Thoracic aorta (tissue), 2 donors: ENCODE results near the gene CLSTN3. TPM values are rescaled to one million over a fixed set of nuclear protein-coding genes. Genes with fewer than 3 reads are reported as not detected.

ENCODE experiments used
- ATAC-seq: fragments of 150-250 bp; one replicate; pipeline ENCODE4 v1.8.0; 2017; ENCODE audit warnings: low read depth; ENCODE audit not compliant: insufficient number of reproducible peaks, low FRiP score
- DNase-seq: peaks from one replicate; pipeline ENCODE4 v3.0.0-alpha.2; 2020; ENCODE audit warnings: low spot score
- H3K27ac ChIP-seq, 2 donors: fragments of 200-600 bp; sonication (generic); 1 replicate in 1 of 2; 2 replicates in 1 of 2; pipeline ENCODE4 v1.5.1; 2016; ENCODE audit warnings: mild to moderate bottlenecking in 2 of 2, moderate library complexity in 2 of 2
- H3K27me3 ChIP-seq: fragments of 200-600 bp; sonication (generic); replicated peaks from 2 replicates; pipeline ENCODE4 v1.6.0; 2016; ENCODE audit warnings: mild to moderate bottlenecking; ENCODE audit not compliant: insufficient read depth
- H3K36me3 ChIP-seq: fragments of 200-600 bp; sonication (generic); one replicate; pipeline ENCODE4 v1.5.1; 2016
- H3K4me1 ChIP-seq, 2 donors: fragments of 200-600 bp; sonication (generic); 1 replicate in 1 of 2; 2 replicates in 1 of 2; pipeline versions ENCODE4 v1.5.1 to v1.6.0; 2016; ENCODE audit warnings: low read depth in 2 of 2, mild to moderate bottlenecking in 1 of 2; ENCODE audit not compliant: control insufficient read depth in 1 of 2
- H3K4me3 ChIP-seq: fragments of 200-600 bp; sonication (generic); 2 replicates; pipeline ENCODE4 v1.5.1; 2016; ENCODE audit warnings: mild to moderate bottlenecking
- H3K9me3 ChIP-seq: fragments of 200-600 bp; sonication (generic); 2 replicates; pipeline ENCODE4 v1.5.1; 2016
- CTCF ChIP-seq: fragments of 200-600 bp; sonication (generic); IDR thresholded peaks from one replicate; pipeline ENCODE4 v1.5.1; 2019; ENCODE audit warnings: antibody characterized with exemption
- total RNA-seq, 2 donors: library from RNA; depleted of rRNA; stranded (reverse); fragments of >200 nt; gene quantifications; one replicate each; pipeline versions ENCODE4 v1.1.0 to v1.2.3, GENCODE V29; 2016

The CLSTN3 gene
- total RNA-seq, 2 donors from 2014 or later: 27.2 to 28.9 TPM

DNA sequence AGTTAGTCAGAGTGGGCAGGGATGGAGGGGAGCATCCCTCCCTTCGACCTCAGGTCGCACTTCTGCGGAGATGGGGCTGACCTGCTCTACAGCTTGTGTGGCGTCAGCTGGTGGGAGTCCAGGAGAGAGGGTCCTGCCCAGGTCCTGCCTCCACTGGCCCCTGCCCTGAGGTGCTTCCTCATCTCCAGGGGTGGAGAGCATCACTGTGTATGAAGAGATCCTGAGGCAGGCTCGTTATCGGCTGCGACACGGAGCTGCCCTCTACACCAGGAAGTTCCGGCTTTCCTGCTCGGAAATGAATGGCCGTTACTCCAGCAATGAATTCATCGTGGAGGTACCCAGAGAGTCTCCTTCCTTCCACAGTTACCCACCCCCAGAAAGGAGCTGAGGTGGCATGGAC, 20.2 kb downstream of the CLSTN3 start:
- Histone ChIP-seq H3K27me3 (no peaks in the 10 kb centered on the region), H3K4me3 (no peak overlapping the region), H3K27ac (no peak overlapping the region), H3K9me3 (no peaks in the 10 kb centered on the region), H3K4me1 (no peaks in the 10 kb centered on the region), H3K36me3 (peaks cover 28% of the 10 kb centered on the region)
- DNase-seq (no peak), ATAC-seq (no peak)
- no peak for TF ChIP-seq CTCF

DNA sequence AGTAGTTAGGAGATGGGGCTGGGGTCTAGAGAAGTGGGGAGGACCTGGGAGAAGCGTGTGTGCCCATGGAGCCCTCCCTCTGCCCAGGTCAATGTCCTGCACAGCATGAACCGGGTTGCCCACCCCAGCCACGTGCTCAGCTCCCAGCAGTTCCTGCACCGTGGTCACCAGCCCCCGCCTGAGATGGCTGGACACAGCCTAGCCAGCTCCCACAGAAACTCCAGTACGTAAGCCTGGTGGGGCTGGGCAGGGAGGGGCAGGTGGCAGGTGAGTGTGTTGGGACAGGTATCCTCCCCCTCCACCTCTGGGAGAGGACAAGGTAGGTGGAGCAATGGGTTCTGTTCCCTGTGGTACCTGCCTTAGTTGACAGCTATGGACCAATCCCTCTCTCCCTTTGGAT, 20.7 kb downstream of the CLSTN3 start:
- DNase-seq (no peak), ATAC-seq (no peak)
- Histone ChIP-seq H3K4me3 (no peak overlapping the region), H3K9me3 (no peaks in the 10 kb centered on the region), H3K27me3 (no peaks in the 10 kb centered on the region), H3K27ac (no peak overlapping the region), H3K36me3 (peaks cover 28% of the 10 kb centered on the region), H3K4me1 (no peaks in the 10 kb centered on the region)
- no peak for TF ChIP-seq CTCF

GRCh38 chr12:7151532-7151931, 21.4 kb downstream of the CLSTN3 start:
- ATAC-seq: no peak
- no peak for TF ChIP-seq CTCF
- peaks cover 25% of the 10 kb centered on the region for H3K36me3 ChIP-seq

DNA sequence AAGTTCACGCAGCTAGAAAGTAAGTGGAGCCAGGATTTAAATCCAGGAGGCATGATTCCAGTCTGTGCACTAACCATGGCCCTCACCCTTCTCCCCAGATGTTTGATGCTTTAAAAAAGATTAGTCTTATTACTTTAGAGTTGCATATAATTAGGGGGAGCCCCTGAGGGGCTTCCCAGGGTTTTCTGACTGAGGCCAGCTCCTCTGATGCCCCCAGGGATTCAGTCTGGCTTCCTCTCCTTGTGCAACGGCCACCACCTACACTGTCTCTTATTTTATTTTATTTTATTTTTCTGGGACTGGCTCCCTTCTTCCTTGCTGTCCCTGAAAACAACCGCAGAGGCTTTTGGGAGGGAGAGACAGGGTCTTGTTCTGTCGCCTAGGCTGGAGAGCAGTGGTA, 22.6 kb downstream of the CLSTN3 start:
- DNase-seq: no peak
- TF ChIP-seq CTCF: no peak
- Histone ChIP-seq H3K27me3 (no peaks in the 10 kb centered on the region), H3K4me1 (no peaks in the 10 kb centered on the region), H3K36me3 (peaks cover 23% of the 10 kb centered on the region), H3K27ac (no peak overlapping the region), H3K9me3 (no peaks in the 10 kb centered on the region), H3K4me3 (no peak overlapping the region)
- no peak for ATAC-seq

More at GRCh38 chr12:7151532-7151931, 21.4 kb downstream of the CLSTN3 start:
- H3K9me3 ChIP-seq: no peaks in the 10 kb centered on the region
- no peaks in the 10 kb centered on the region for H3K27me3 ChIP-seq
- no peaks in the 10 kb centered on the region for H3K4me1 ChIP-seq
- no peak for DNase-seq
- H3K27ac ChIP-seq: no peak overlapping the region
- H3K4me3 ChIP-seq: no peak overlapping the region

DNA sequence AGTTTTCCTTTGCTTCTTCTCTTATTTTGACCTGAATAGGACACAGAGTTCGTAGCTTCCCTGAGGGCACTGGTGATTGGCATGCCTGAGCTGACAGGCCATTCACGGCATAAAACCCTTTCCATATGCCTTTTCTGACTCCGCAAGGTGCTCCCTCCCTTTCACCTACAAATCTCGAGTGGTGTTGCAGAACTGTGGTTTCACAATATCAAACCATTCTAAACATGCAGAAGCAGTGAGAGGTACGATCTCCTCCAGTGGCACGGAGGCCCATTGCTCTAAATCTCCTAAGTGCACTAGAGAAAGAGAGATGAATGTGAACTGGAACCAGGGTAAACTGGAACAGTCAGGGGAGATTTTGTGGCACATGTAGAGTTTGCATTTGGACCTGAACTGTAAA, 23.9 kb downstream of the CLSTN3 start:
- ATAC-seq (no peak), DNase-seq (no peak)
- Histone ChIP-seq H3K9me3 (no peaks in the 10 kb centered on the region), H3K4me3 (no peak overlapping the region), H3K4me1 (peaks cover 0 to 2% of the 10 kb centered on the region in 2 donors), H3K36me3 (peaks cover 21% of the 10 kb centered on the region), H3K27me3 (no peaks in the 10 kb centered on the region), H3K27ac (no peak overlapping the region)
- no peak for TF ChIP-seq CTCF
